Naive B cell (primary cell): ENCODE results near the gene KIF5C. TPM values are rescaled to one million over a fixed set of nuclear protein-coding genes. Genes with fewer than 3 reads are reported as not detected.
"Not testable (repeated sequence)": the region's sequence is repeated elsewhere in the genome, so short reads cannot be mapped to it uniquely, and the experiment has no call there.

ENCODE experiments used
- ATAC-seq, 2 donors: fragments of 150-1000 bp; cut with Tn5 transposase; 2 replicates each; pipeline ENCODE4 v1.10.0; 2021; ENCODE audit warnings: low read depth in 2 of 2, mild to moderate bottlenecking in 2 of 2, moderate library complexity in 2 of 2
- DNase-seq: peaks from one replicate; pipeline ENCODE4 v3.0.0; 2022
- H3K27ac Mint-ChIP-seq, 6 donors: one replicate each; pipeline ENCODE4 v1.8.0; 2020 to 2022; ENCODE audit warnings: mild to moderate bottlenecking in 6 of 6, mixed read lengths in 6 of 6, moderate library complexity in 5 of 6, inconsistent platforms in 2 of 6
- H3K27me3 Mint-ChIP-seq, 3 donors: one replicate each; pipeline ENCODE4 v1.8.0; 2021 to 2022; ENCODE audit warnings: mixed read lengths in 3 of 3, mild to moderate bottlenecking in 1 of 3
- H3K36me3 Mint-ChIP-seq, 2 donors: one replicate each; pipeline ENCODE4 v1.8.0; 2020 to 2022; ENCODE audit warnings: mixed read lengths in 2 of 2, inconsistent platforms in 1 of 2, mild to moderate bottlenecking in 1 of 2
- H3K4me1 Mint-ChIP-seq, 3 donors: one replicate each; pipeline ENCODE4 v1.8.0; 2020 to 2022; ENCODE audit warnings: mixed read lengths in 3 of 3, inconsistent platforms in 1 of 3, mild to moderate bottlenecking in 1 of 3, moderate library complexity in 1 of 3
- H3K4me3 Mint-ChIP-seq, 8 donors: one replicate each; pipeline ENCODE4 v1.8.0; 2020 to 2022; ENCODE audit warnings: mild to moderate bottlenecking in 8 of 8, mixed read lengths in 8 of 8, moderate library complexity in 8 of 8, inconsistent platforms in 2 of 8
- H3K9me3 Mint-ChIP-seq, 7 donors: one replicate each; pipeline ENCODE4 v1.8.0; 2020 to 2022; ENCODE audit warnings: mixed read lengths in 7 of 7, mild to moderate bottlenecking in 5 of 7, inconsistent platforms in 2 of 7, moderate library complexity in 1 of 7
- polyA plus RNA-seq, 6 donors: library from polyadenylated mRNA; unstranded; fragments of 300-500 nt; fragmentation: Illumina TruSeq; gene quantifications; one replicate each; pipeline ENCODE4 v1.2.3, GENCODE V29; 2021; ENCODE audit warnings: low read depth in 6 of 6

The KIF5C gene
- under 1 TPM in 5 of 6 donors, not detected in 1; 0.31 to 0.83 (median 0.50) TPM for polyA plus RNA-seq

- Mint-ChIP-seq H3K27ac (peak within 1 kb of the TSS in 4 of 6 donors; percentile 25 to 94 (median 61)), H3K27me3 (peaks cover 39 to 67% (median 64%) of the 10 kb centered on the region in 3 donors), H3K36me3 (no peaks in the 10 kb centered on the region), H3K4me3 (peak within 1 kb of the TSS; percentile 79 to 92 (median 84)), H3K4me1 (peaks cover 12 to 22% (median 12%) of the 10 kb centered on the region in 3 donors), H3K9me3 (peaks cover 0 to 6% (median 0%) of the 10 kb centered on the region in 7 donors)
- DNase-seq = peak; percentile 68
- peak; percentile 90 for ATAC-seq
Measured at GRCh38 chr2:148874868-148875341, at the start of gene KIF5C. TSS of gene KIF5C (plus strand) at chr2:148875227. CDS start at chr2:148875618, 391 bp downstream.

- ATAC-seq (no peak), DNase-seq (no peak)
- Mint-ChIP-seq H3K27ac (no peak overlapping the region), H3K9me3 (peaks cover 0 to 11% (median 5%) of the 10 kb centered on the region in 7 donors), H3K4me1 (no peaks in the 10 kb centered on the region), H3K27me3 (peaks cover 28 to 52% (median 32%) of the 10 kb centered on the region in 3 donors), H3K36me3 (peaks cover 0 to 8% of the 10 kb centered on the region in 2 donors), H3K4me3 (no peak overlapping the region)
Measured at GRCh38 chr2:148826791-148827190, 48.2 kb upstream of the KIF5C start.

GRCh38 chr2:148828941-148829340, 46.1 kb upstream of the KIF5C start:
- peaks cover 28 to 53% (median 30%) of the 10 kb centered on the region in 3 donors for H3K27me3 Mint-ChIP-seq
- H3K4me3 Mint-ChIP-seq = no peak overlapping the region
- no peak overlapping the region for H3K27ac Mint-ChIP-seq
- ATAC-seq (no peak), DNase-seq (no peak)
- H3K4me1 Mint-ChIP-seq = no peaks in the 10 kb centered on the region
- peaks cover 0 to 8% of the 10 kb centered on the region in 2 donors for H3K36me3 Mint-ChIP-seq
- peaks cover 0 to 11% (median 5%) of the 10 kb centered on the region in 7 donors for H3K9me3 Mint-ChIP-seq

GRCh38 chr2:148829618-148830017, 45.4 kb upstream of the KIF5C start:
- no peaks in the 10 kb centered on the region for H3K4me1 Mint-ChIP-seq
- peaks cover 22 to 52% (median 25%) of the 10 kb centered on the region in 3 donors for H3K27me3 Mint-ChIP-seq
- peaks cover 0 to 8% of the 10 kb centered on the region in 2 donors for H3K36me3 Mint-ChIP-seq
- DNase-seq (no peak), ATAC-seq (no peak)
- no peak overlapping the region for H3K4me3 Mint-ChIP-seq
- H3K27ac Mint-ChIP-seq = peak overlapping the region in 1 of 6 donors; percentile 56
- H3K9me3 Mint-ChIP-seq = peaks cover 0 to 11% (median 5%) of the 10 kb centered on the region in 7 donors

GRCh38 chr2:148832637-148833036, 42.4 kb upstream of the KIF5C start:
- Mint-ChIP-seq H3K9me3 (peaks cover 0 to 8% (median 4%) of the 10 kb centered on the region in 7 donors), H3K4me3 (no peak overlapping the region), H3K27me3 (peaks cover 14 to 55% (median 24%) of the 10 kb centered on the region in 3 donors), H3K27ac (no peak overlapping the region), H3K36me3 (no peaks in the 10 kb centered on the region), H3K4me1 (no peaks in the 10 kb centered on the region)
- ATAC-seq (no peak), DNase-seq (no peak)

- ATAC-seq (no peak), DNase-seq (no peak)
- peaks cover 4 to 8% of the 10 kb centered on the region in 2 donors for H3K36me3 Mint-ChIP-seq
- H3K4me3 Mint-ChIP-seq = no peak overlapping the region
- no peak overlapping the region for H3K27ac Mint-ChIP-seq
- peaks cover 3 to 30% (median 13%) of the 10 kb centered on the region in 7 donors for H3K9me3 Mint-ChIP-seq
- peaks cover 6 to 14% (median 13%) of the 10 kb centered on the region in 3 donors for H3K27me3 Mint-ChIP-seq
- no peaks in the 10 kb centered on the region for H3K4me1 Mint-ChIP-seq
Measured at GRCh38 chr2:148842050-148842449, 33.0 kb upstream of the KIF5C start.

- H3K36me3 Mint-ChIP-seq = peaks cover 12 to 16% of the 10 kb centered on the region in 2 donors
- ATAC-seq (no peak), DNase-seq (no peak)
- peaks cover 12 to 35% (median 26%) of the 10 kb centered on the region in 7 donors for H3K9me3 Mint-ChIP-seq
- H3K27me3 Mint-ChIP-seq = peaks cover 42 to 47% (median 47%) of the 10 kb centered on the region in 3 donors
- H3K4me3 Mint-ChIP-seq = peak overlapping the region in 1 of 8 donors; percentile 40
- no peaks in the 10 kb centered on the region for H3K4me1 Mint-ChIP-seq
- H3K27ac Mint-ChIP-seq = peak overlapping the region in 1 of 6 donors; percentile 65
Measured at GRCh38 chr2:148848146-148848545, 26.9 kb upstream of the KIF5C start.

- ATAC-seq (no peak), DNase-seq (no peak)
- Mint-ChIP-seq H3K4me3 (no peak overlapping the region), H3K27me3 (peaks cover 54 to 82% (median 65%) of the 10 kb centered on the region in 3 donors), H3K9me3 (peaks cover 5 to 16% (median 12%) of the 10 kb centered on the region in 7 donors), H3K4me1 (no peaks in the 10 kb centered on the region), H3K27ac (no peak overlapping the region), H3K36me3 (peaks cover 6 to 8% of the 10 kb centered on the region in 2 donors)
Measured at GRCh38 chr2:148853458-148853857, 21.6 kb upstream of the KIF5C start.

- no peaks in the 10 kb centered on the region for H3K4me1 Mint-ChIP-seq
- H3K27ac Mint-ChIP-seq = no peak overlapping the region
- no peak overlapping the region for H3K4me3 Mint-ChIP-seq
- no peaks in the 10 kb centered on the region for H3K36me3 Mint-ChIP-seq
- ATAC-seq = no peak
- no peaks in the 10 kb centered on the region for H3K9me3 Mint-ChIP-seq
- peaks cover 10 to 51% (median 43%) of the 10 kb centered on the region in 3 donors for H3K27me3 Mint-ChIP-seq
- no peak for DNase-seq
Measured at GRCh38 chr2:148860037-148860436, 15.0 kb upstream of the KIF5C start.

GRCh38 chr2:148861367-148861766, 13.7 kb upstream of the KIF5C start:
- Mint-ChIP-seq H3K36me3 (no peaks in the 10 kb centered on the region), H3K4me3 (no peak overlapping the region)

GRCh38 chr2:148862478-148862877, 12.5 kb upstream of the KIF5C start:
- H3K4me1 Mint-ChIP-seq, H3K27ac Mint-ChIP-seq, H3K4me3 Mint-ChIP-seq, ATAC-seq, H3K36me3 Mint-ChIP-seq, DNase-seq, H3K9me3 Mint-ChIP-seq: not testable (repeated sequence)
- peaks cover 25 to 40% (median 40%) of the 10 kb centered on the region in 3 donors for H3K27me3 Mint-ChIP-seq

More at GRCh38 chr2:148861367-148861766, 13.7 kb upstream of the KIF5C start:
- no peaks in the 10 kb centered on the region for H3K9me3 Mint-ChIP-seq
- no peak overlapping the region for H3K27ac Mint-ChIP-seq
- ATAC-seq (no peak), DNase-seq (no peak)
- H3K4me1 Mint-ChIP-seq = no peaks in the 10 kb centered on the region
- H3K27me3 Mint-ChIP-seq = peaks cover 18 to 40% (median 40%) of the 10 kb centered on the region in 3 donors

- peaks cover 33 to 60% (median 54%) of the 10 kb centered on the region in 3 donors for H3K27me3 Mint-ChIP-seq
- H3K9me3 Mint-ChIP-seq = peaks cover 0 to 10% (median 0%) of the 10 kb centered on the region in 7 donors
- H3K27ac Mint-ChIP-seq = no peak overlapping the region
- peaks cover 0 to 2% (median 0%) of the 10 kb centered on the region in 3 donors for H3K4me1 Mint-ChIP-seq
- DNase-seq (no peak), ATAC-seq (no peak)
- no peak overlapping the region for H3K4me3 Mint-ChIP-seq
- peaks cover 0 to 7% of the 10 kb centered on the region in 2 donors for H3K36me3 Mint-ChIP-seq
Measured at GRCh38 chr2:148865512-148865911, 9.5 kb upstream of the KIF5C start.

GRCh38 chr2:148866091-148866490, 8.9 kb upstream of the KIF5C start:
- H3K4me1 Mint-ChIP-seq = peaks cover 0 to 2% (median 0%) of the 10 kb centered on the region in 3 donors
- H3K27ac Mint-ChIP-seq = no peak overlapping the region
- no peak for ATAC-seq
- peaks cover 0 to 10% (median 0%) of the 10 kb centered on the region in 7 donors for H3K9me3 Mint-ChIP-seq
- H3K4me3 Mint-ChIP-seq = no peak overlapping the region
- peaks cover 33 to 58% (median 55%) of the 10 kb centered on the region in 3 donors for H3K27me3 Mint-ChIP-seq
- H3K36me3 Mint-ChIP-seq = peaks cover 0 to 7% of the 10 kb centered on the region in 2 donors
- no peak for DNase-seq
